22Rv1 (cell line): ENCODE measurements around the gene PRMT3.

Experiments used
- ZFX ChIP-seq: fragments of 450-650 bp; IDR thresholded peaks from 2 replicates; pipeline ENCODE4 v1.6.1; 2017; ENCODE audit warnings: antibody characterized with exemption, borderline replicate concordance
- TF ChIP-seq, protein P1 (sequence below): fragments of 450-650 bp; IDR thresholded peaks from 2 replicates; pipeline ENCODE4 v1.5.1; 2017; ENCODE audit warnings: mild to moderate bottlenecking

DNA sequence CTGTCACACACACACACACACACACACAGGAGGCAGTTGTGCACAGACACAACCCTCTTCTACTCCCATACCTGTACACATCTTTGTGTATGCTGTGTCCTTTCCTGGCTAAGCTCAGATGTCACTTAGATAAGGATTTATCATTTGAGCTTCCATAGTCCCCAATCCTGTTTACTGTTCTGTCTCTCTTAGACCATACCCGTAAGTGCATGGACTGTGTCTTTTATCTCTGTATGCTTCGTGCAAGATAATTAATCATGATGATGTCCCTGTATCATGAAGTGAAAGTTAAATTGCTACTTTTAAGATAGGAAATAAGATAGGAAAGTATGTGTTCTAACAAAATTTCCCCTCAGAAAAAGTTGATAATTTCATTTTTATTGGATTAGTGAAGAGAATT lies 30.3 kb downstream of the PRMT3 start:
- TF ChIP-seq, protein P1, sequence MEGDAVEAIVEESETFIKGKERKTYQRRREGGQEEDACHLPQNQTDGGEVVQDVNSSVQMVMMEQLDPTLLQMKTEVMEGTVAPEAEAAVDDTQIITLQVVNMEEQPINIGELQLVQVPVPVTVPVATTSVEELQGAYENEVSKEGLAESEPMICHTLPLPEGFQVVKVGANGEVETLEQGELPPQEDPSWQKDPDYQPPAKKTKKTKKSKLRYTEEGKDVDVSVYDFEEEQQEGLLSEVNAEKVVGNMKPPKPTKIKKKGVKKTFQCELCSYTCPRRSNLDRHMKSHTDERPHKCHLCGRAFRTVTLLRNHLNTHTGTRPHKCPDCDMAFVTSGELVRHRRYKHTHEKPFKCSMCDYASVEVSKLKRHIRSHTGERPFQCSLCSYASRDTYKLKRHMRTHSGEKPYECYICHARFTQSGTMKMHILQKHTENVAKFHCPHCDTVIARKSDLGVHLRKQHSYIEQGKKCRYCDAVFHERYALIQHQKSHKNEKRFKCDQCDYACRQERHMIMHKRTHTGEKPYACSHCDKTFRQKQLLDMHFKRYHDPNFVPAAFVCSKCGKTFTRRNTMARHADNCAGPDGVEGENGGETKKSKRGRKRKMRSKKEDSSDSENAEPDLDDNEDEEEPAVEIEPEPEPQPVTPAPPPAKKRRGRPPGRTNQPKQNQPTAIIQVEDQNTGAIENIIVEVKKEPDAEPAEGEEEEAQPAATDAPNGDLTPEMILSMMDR: no peak
- no peak for TF ChIP-seq ZFX
